ENCODE data around the gene ANO6.

DNA sequence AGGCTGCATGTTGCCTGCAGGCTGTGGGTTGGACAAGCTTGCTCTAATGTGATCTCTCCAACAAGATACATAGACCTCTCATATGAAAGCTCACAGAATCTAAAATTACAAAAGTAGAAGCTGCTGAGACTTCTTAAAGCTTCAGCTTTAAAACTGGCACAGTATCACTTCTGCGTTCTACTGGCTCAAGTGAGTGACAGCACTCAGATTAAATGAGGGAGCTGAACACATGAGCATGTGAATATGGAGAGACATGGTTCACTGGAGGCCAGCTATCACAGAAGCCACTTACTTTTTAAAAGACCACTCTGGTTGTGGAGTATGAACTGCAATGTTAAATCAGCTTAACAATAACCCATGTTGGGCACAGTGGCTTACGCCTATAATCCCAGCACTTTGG, 29.1 kb upstream of the ANO6 start:
- TF ChIP-seq, protein P1, sequence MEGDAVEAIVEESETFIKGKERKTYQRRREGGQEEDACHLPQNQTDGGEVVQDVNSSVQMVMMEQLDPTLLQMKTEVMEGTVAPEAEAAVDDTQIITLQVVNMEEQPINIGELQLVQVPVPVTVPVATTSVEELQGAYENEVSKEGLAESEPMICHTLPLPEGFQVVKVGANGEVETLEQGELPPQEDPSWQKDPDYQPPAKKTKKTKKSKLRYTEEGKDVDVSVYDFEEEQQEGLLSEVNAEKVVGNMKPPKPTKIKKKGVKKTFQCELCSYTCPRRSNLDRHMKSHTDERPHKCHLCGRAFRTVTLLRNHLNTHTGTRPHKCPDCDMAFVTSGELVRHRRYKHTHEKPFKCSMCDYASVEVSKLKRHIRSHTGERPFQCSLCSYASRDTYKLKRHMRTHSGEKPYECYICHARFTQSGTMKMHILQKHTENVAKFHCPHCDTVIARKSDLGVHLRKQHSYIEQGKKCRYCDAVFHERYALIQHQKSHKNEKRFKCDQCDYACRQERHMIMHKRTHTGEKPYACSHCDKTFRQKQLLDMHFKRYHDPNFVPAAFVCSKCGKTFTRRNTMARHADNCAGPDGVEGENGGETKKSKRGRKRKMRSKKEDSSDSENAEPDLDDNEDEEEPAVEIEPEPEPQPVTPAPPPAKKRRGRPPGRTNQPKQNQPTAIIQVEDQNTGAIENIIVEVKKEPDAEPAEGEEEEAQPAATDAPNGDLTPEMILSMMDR (IDR thresholded peaks at IDR 0.05; ENCODE audit: low read depth, low read length, missing input control) = no peak
- TF ChIP-seq YY1 (IDR thresholded peaks at IDR 0.05) (no peak), JUND (IDR thresholded peaks at IDR 0.05) (no peak)
- TF ChIP-seq, protein P2, sequence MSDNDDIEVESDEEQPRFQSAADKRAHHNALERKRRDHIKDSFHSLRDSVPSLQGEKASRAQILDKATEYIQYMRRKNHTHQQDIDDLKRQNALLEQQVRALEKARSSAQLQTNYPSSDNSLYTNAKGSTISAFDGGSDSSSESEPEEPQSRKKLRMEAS (IDR thresholded peaks at IDR 0.05) = no peak
- TF ChIP-seq, protein P3, sequence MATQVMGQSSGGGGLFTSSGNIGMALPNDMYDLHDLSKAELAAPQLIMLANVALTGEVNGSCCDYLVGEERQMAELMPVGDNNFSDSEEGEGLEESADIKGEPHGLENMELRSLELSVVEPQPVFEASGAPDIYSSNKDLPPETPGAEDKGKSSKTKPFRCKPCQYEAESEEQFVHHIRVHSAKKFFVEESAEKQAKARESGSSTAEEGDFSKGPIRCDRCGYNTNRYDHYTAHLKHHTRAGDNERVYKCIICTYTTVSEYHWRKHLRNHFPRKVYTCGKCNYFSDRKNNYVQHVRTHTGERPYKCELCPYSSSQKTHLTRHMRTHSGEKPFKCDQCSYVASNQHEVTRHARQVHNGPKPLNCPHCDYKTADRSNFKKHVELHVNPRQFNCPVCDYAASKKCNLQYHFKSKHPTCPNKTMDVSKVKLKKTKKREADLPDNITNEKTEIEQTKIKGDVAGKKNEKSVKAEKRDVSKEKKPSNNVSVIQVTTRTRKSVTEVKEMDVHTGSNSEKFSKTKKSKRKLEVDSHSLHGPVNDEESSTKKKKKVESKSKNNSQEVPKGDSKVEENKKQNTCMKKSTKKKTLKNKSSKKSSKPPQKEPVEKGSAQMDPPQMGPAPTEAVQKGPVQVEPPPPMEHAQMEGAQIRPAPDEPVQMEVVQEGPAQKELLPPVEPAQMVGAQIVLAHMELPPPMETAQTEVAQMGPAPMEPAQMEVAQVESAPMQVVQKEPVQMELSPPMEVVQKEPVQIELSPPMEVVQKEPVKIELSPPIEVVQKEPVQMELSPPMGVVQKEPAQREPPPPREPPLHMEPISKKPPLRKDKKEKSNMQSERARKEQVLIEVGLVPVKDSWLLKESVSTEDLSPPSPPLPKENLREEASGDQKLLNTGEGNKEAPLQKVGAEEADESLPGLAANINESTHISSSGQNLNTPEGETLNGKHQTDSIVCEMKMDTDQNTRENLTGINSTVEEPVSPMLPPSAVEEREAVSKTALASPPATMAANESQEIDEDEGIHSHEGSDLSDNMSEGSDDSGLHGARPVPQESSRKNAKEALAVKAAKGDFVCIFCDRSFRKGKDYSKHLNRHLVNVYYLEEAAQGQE (IDR thresholded peaks at IDR 0.05) = no peak
- TF ChIP-seq, protein P4, sequence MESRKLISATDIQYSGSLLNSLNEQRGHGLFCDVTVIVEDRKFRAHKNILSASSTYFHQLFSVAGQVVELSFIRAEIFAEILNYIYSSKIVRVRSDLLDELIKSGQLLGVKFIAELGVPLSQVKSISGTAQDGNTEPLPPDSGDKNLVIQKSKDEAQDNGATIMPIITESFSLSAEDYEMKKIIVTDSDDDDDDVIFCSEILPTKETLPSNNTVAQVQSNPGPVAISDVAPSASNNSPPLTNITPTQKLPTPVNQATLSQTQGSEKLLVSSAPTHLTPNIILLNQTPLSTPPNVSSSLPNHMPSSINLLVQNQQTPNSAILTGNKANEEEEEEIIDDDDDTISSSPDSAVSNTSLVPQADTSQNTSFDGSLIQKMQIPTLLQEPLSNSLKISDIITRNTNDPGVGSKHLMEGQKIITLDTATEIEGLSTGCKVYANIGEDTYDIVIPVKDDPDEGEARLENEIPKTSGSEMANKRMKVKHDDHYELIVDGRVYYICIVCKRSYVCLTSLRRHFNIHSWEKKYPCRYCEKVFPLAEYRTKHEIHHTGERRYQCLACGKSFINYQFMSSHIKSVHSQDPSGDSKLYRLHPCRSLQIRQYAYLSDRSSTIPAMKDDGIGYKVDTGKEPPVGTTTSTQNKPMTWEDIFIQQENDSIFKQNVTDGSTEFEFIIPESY (IDR thresholded peaks at IDR 0.05) = no peak

Data from liver (tissue), 3 donors.